ENCODE data around the gene SCGB2A2. TPM values are rescaled to one million over a fixed set of nuclear protein-coding genes. Genes with fewer than 3 reads are reported as not detected.

Gene SCGB2A2
- total RNA-seq, 1 experiment from 2014 or later = not detected

DNA sequence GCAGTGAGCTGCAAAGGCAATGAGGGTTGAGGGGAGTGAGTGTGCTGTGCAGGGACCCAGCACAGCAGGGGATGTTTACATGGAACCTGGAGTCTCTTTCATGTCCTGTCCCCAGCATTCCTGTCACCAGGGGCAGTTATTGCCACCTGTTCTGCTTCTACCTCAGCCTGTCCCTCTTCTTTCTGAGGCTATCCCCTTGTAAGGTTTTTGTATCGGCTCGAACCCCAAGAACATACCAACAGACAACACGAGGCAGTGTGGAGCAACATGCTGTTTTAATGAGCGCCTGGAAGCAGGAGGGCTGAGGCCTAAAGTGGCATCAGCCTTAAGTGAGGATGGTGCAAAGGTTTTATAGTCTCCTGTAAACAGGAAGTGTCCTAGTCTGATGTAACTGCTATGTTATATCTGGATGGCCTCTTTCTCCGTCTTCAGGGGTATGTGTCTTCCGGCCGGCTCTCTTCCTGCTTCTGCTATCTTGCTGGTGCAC lies 3.9 kb downstream of the SCGB2A2 start:
- no peak for DNase-seq (ENCODE audit: low read depth)
- in situ Hi-C loops (cut with HindIII; ENCODE audit: low pct_unique_long_range_greater_than_20kb, low sequenced_read_pairs) = no loop called here

DNA sequence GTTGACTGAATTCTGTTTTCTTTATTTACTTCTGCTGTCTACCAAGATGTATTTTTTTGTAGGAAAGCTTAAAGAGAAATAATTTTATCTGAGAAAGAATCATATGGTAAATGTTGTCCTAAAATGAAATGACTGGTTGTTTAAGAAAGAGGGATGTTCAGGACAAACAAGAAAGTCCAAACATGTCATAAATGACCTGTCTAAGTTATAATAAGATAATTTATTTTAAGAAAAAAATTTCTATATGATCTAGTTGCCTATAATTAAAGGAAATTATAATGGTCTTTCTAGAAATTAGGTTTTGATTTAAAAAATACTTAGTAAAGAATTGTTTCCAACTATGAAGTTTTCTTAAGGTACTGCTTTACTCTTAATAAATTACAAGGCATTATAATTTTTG lies 10.5 kb downstream of the SCGB2A2 start:
- DNase-seq (ENCODE audit: low read depth) = no peak
- in situ Hi-C loops (cut with HindIII; ENCODE audit: low pct_unique_long_range_greater_than_20kb, low sequenced_read_pairs) = no loop called here

DNA sequence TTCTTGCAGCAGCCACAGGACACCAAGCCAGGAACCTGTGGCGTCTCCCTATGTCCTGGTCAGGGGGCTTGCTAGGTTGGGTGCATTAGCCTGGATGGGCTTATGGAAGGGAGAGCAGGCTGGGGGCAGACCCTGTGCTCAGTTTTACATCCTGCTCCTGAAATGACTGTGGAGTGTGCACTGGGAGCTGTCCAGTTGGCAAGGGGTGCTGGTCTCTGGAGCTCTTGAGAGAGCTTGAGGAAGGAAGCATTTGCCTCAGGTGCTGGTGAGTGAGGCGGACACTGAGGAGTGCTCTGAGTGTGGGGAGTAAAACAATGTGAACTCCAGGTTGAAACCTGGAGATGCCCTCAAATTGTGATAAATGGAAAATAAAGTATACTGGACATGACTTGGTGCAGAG lies 25.5 kb downstream of the SCGB2A2 start:
- DNase-seq (ENCODE audit: low read depth) = no peak
- in situ Hi-C loops (cut with HindIII; ENCODE audit: low pct_unique_long_range_greater_than_20kb, low sequenced_read_pairs) = no loop called here

DNA sequence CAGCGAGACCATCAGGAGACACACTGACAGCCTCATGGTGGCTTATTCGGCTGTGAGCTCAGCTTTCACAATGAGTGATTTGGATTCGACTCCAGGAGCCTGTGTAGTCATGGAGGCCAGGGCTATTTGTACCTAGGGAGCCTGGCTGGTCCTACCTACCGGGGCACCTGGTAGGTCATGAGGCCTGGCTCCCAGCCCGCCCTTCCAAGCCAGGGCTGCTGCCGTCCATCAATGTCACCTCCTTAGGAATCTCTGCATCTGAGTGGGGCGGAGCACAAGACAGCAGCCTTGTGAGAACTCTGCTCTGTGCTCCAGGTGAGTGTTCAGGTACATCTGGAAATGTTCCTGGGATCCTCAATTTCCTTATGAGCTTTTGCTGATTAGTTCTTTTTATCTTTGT lies 29.0 kb downstream of the SCGB2A2 start, which contains the start of gene SCGB1D4:
TSS of gene SCGB1D4 (minus strand) at position 101 of the 400 bp plus-strand sequence. CDS start at position 36, 65 bp downstream.
- DNase-seq (ENCODE audit: low read depth) = no peak
- in situ Hi-C loops (cut with HindIII; ENCODE audit: low pct_unique_long_range_greater_than_20kb, low sequenced_read_pairs) = no loop called here

DNA sequence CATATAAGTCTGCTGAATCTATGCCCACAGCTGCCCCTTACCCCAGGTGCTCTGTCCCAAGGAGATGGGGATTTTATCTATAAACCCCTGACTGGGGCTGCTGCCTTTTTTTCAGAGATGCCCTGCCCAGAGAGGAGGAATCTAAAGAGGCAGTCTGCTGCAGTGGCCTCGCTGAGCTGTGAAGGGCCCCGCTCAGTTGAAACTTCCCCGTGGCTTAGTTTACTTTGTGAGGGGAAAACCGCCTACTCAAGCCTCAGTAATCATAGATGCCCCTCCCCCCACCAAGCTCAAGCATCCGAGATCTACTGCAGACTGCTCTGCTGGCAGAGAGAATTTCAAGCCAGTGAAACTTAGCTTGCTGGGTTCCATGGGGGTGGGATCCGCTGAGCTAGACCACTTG lies 36.3 kb downstream of the SCGB2A2 start:
- in situ Hi-C loops (cut with HindIII; ENCODE audit: low pct_unique_long_range_greater_than_20kb, low sequenced_read_pairs) = no loop called here
- DNase-seq (ENCODE audit: low read depth) = no peak

DNA sequence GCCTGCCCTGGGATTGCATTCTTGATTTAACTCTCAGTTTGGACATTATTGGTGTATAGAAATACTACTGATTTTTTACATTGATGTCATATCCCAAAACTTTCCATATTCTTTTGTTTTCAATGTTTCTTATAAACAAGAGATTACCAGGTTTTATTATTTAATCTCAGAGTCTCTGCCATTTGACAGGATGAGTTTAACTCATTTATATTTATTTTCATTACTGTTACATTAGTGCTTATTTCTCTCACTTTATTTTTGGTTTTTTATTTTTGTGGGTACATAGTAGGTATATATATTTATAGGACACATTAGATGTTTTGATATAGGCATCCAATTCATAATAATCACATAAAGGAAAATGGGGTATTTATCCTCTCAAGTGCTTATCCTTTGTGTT lies 38.0 kb downstream of the SCGB2A2 start:
- in situ Hi-C loops (cut with HindIII; ENCODE audit: low pct_unique_long_range_greater_than_20kb, low sequenced_read_pairs) = no loop called here
- no peak for DNase-seq (ENCODE audit: low read depth)

DNA sequence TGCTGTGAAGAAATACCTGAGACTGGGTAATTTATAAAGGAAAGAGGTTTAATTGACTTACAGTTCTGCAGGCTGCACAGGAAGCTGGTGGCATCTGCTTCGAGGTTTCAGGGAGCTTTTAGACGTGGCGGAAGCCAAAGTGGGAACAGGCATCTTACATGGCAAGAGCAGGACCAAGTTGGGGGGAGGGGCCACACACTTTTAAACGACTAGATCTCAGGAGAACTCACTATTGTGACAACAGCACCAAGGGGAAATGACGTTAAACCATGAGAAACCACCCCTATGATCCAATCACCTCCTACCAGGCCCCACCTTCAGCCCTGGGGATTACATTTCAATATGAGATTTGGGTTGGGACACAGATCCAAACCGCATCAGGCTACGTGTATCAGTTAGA lies 40.0 kb downstream of the SCGB2A2 start:
- DNase-seq (ENCODE audit: low read depth) = no peak
- in situ Hi-C loops (cut with HindIII; ENCODE audit: low pct_unique_long_range_greater_than_20kb, low sequenced_read_pairs) = no loop called here

DNA sequence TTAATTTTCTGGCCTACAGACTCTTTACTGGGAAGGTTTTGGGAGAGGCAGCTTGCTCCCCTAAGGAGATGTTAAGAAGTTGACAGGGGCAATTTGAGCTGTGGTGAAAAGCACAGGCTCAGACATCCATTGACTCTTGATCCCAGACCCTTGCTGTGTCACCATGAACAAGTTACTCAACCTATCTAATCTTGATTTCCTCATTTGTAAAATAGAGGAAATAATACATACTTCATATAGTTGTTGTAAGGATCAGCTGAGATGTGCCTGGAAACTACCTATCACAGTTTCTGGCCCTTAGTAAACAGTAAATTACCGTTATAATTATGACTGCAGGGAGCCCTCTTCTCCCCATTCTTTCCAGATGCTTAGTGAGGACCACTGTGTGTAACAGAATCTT lies 45.5 kb downstream of the SCGB2A2 start:
- in situ Hi-C loops (cut with HindIII; ENCODE audit: low pct_unique_long_range_greater_than_20kb, low sequenced_read_pairs) = no loop called here
- DNase-seq (ENCODE audit: low read depth) = no peak

DNA sequence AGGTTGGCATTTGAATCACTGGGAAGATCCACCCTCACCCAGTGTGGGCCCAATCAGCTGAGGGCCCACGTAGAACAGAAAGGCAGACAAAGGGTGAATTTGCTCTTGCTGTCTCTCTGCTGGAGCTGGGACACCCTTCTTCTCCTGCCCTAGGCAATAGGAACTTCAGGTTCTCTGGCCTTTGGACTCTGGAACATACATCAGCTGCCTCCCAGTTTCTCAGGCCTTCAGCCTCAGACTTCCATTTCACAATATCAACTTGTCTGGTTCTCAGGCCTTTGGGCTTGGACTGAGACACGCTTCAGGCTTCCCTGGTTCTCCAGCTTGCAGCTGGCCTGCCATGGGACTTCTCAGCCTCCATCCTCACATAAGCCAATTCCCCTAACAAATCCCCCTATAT lies 52.6 kb downstream of the SCGB2A2 start:
- in situ Hi-C loops (cut with HindIII; ENCODE audit: low pct_unique_long_range_greater_than_20kb, low sequenced_read_pairs) = no loop called here
- no peak for DNase-seq (ENCODE audit: low read depth)

Other genes starting within 250 kb of the SCGB2A2 start
- gene INCENP, start 146.1 kb upstream of the SCGB2A2 start, total RNA-seq (2014; rRNA removed; shearing (Covaris generic); ENCODE audit: low replicate concordance) = 28.8 and 34.7 TPM in 2 replicates
- gene SCGB1D1, start 79.9 kb upstream of the SCGB2A2 start, total RNA-seq (2014; rRNA removed; shearing (Covaris generic); ENCODE audit: low replicate concordance) = not detected in 2 replicates
- 3.5 TPM in 1 of 2 replicates, not detected in the other for gene SCGB2A1, start 61.5 kb upstream of the SCGB2A2 start, total RNA-seq (2014; rRNA removed; shearing (Covaris generic); ENCODE audit: low replicate concordance)
- gene SCGB1D2, start 27.9 kb upstream of the SCGB2A2 start, total RNA-seq (2014; rRNA removed; shearing (Covaris generic); ENCODE audit: low replicate concordance) = not detected in 2 replicates
- not detected in 2 replicates for gene SCGB1D4, start 28.9 kb downstream of the SCGB2A2 start, total RNA-seq (2014; rRNA removed; shearing (Covaris generic); ENCODE audit: low replicate concordance)
- gene ASRGL1, start 67.3 kb downstream of the SCGB2A2 start, total RNA-seq (2014; rRNA removed; shearing (Covaris generic); ENCODE audit: low replicate concordance) = 20.3 and 27.7 TPM in 2 replicates
- gene SCGB1A1, start 148.9 kb downstream of the SCGB2A2 start, total RNA-seq (2014; rRNA removed; shearing (Covaris generic); ENCODE audit: low replicate concordance) = not detected in 2 replicates

Measured in Caki2 (cell line).